Ovary (tissue), 9 donors: ENCODE results near the gene ECI1. TPM values are rescaled to one million over a fixed set of nuclear protein-coding genes. Genes with fewer than 3 reads are reported as not detected.
A peak's percentile ranks its signal among the peaks of the same experiment; 100 is the strongest.
"Not testable (repeated sequence)": the region's sequence is repeated elsewhere in the genome, so short reads cannot be mapped to it uniquely, and the experiment has no call there.

ENCODE experiments used
- DNase-seq, 5 donors: peaks; one replicate each; pipeline ENCODE4 v3.0.0-alpha.2; 2019 to 2020
- H3K27ac ChIP-seq, 2 donors: fragments of 200-600 bp; one replicate each; pipeline versions ENCODE4 v1.5.1 to v1.8.0; 2019 to 2022
- H3K27me3 ChIP-seq: fragments of 200-600 bp; one replicate; pipeline ENCODE4 v1.8.0; 2022
- H3K36me3 ChIP-seq: fragments of 200-600 bp; sonication (generic); one replicate; pipeline ENCODE4 v1.5.1; 2019
- H3K4me1 ChIP-seq: one replicate; pipeline ENCODE4 v1.8.1; 2013; ENCODE audit warnings: mild to moderate bottlenecking, moderate library complexity; ENCODE audit not compliant: insufficient read depth
- H3K4me3 ChIP-seq: fragments of 200-600 bp; sonication (generic); one replicate; pipeline ENCODE4 v1.5.1; 2017
- H3K9me3 ChIP-seq, 2 donors: fragments of 200-600 bp in 1 of 2; sonication (generic) in 1 of 2; one replicate each; pipeline versions ENCODE4 v1.5.1 to v1.8.1; 2013 to 2019; ENCODE audit warnings: mild to moderate bottlenecking in 1 of 2, moderate library complexity in 1 of 2
- CTCF ChIP-seq, 3 donors: fragments of 450-650 bp in 2 of 3; fragments of 200-600 bp in 1 of 3; IDR thresholded peaks; one replicate each; pipeline versions ENCODE4 v1.5.1 to v1.8.0; 2016 to 2022; ENCODE audit warnings: antibody characterized with exemption in 3 of 3, mild to moderate bottlenecking in 1 of 3
- EP300 ChIP-seq: sonication (generic); formaldehyde crosslinking; IDR thresholded peaks from one replicate; pipeline ENCODE4 v1.6.1; 2017; ENCODE audit warnings: antibody characterized with exemption
- POLR2A ChIP-seq: fragments of 450-650 bp; IDR thresholded peaks from one replicate; pipeline ENCODE4 v1.6.1; 2017; ENCODE audit warnings: antibody characterized with exemption, mild to moderate bottlenecking, moderate library complexity
- WGBS, 3 donors: extraction: QIAGEN DNeasy Blood & Tissue Kit in 1 of 3; methylation state at CpG; one replicate each; pipeline versions ENCODE4 v1.1.5 to v1.1.7; 2013 to 2017; 5-methylcytosine and 5-hydroxymethylcytosine counted together
- intact Hi-C, 4 donors: fragments of 100-400 bp; cut with DNase I; formaldehyde crosslinking; loops; one replicate each; pipeline versions ENCODE4 v1.11.0 to v1.15.1; 2022 to 2023
- polyA plus RNA-seq, 2 donors: library from polyadenylated mRNA; stranded (reverse); fragments of 200-250 nt in 1 of 2; fragments of 350-450 nt in 1 of 2; fragmentation: Illumina TruSeq in 1 of 2; extraction: RNeasy Lipid Tissue Mini Kit (QIAGEN cat#74804) in 1 of 2; gene quantifications; one replicate each; pipeline ENCODE4 v1.2.3, GENCODE V29; 2013 to 2014
- total RNA-seq, 7 donors: library from RNA; depleted of rRNA in 2 of 7; stranded (reverse); fragments of >200 nt in 2 of 7; fragmentation: NEBNext Ultra II Directional in 3 of 7; extraction: Animal tissue kit (Norgen Biotek cat#: 25700) in 3 of 7; gene quantifications; one replicate each; pipeline versions ENCODE4 v1.1.0 to v1.2.4, GENCODE V29; 2016 to 2023
- donor health status: DM: no; HTN: no; CAD: no; lungs with moderate emphysema.
- donor health status: DM: no; HTN: no; CAD: no.
- donor health status: Bipolar disorder and iron deficiency.
- donor health status: DM: yes; HTN: yes; CAD: no.
- donor health status: DM: no; HTN: no; CAD: no.
- donor health status: DM: yes; HTN: yes; CAD: no.

Gene ECI1
- total and polyA plus RNA-seq, 9 donors = 3.1 to 66.3 (median 48.1) TPM

- no peaks in the 10 kb centered on the region for H3K9me3 ChIP-seq
- TF ChIP-seq POLR2A = no peak
- TF ChIP-seq CTCF (IDR thresholded peaks at IDR 0.05) = no peak
- no peak for TF ChIP-seq EP300
- peak overlapping the region; percentile 93 for H3K4me3 ChIP-seq
- H3K4me1 ChIP-seq = peaks cover 8% of the 10 kb centered on the region
- no peaks in the 10 kb centered on the region for H3K36me3 ChIP-seq
- intact Hi-C loops = no loop called here
- peak in 2 of 5 donors; percentile 66 to 67 for DNase-seq
- WGBS, 3 donors = 5 to 7% (median 5%) methylated on average over 16 of the region's 16 CpGs
- peak overlapping the region; percentile 97 to 99 for H3K27ac ChIP-seq
- no peaks in the 10 kb centered on the region for H3K27me3 ChIP-seq
Measured at GRCh38 chr16:2205967-2206313, 45.4 kb downstream of the ECI1 start.

GRCh38 chr16:2205104-2205966 is 46.1 kb downstream of the ECI1 start, which contains the start of gene MLST8:
Gene MLST8, plus strand, starts transcription at chr16:2205454. Its CDS starts 632 bp downstream, at chr16:2206086.
- DNase-seq = peak; percentile 85 to 93 (median 91)
- Histone ChIP-seq H3K27ac (peak within 1 kb of the TSS; percentile 97 to 99), H3K4me3 (peak within 1 kb of the TSS; percentile 93), H3K36me3 (no peaks in the 10 kb centered on the region), H3K9me3 (no peaks in the 10 kb centered on the region), H3K27me3 (no peaks in the 10 kb centered on the region), H3K4me1 (peaks cover 8% of the 10 kb centered on the region)
- intact Hi-C loops = no loop called here
- WGBS, 3 donors = 0 to 1% (median 0%) methylated on average over 42 to 93 of the region's 93 CpGs
- peak; percentile 77 for TF ChIP-seq POLR2A
- peak in 1 of 3 donors; percentile 25 for TF ChIP-seq CTCF (IDR thresholded peaks at IDR 0.05)
- TF ChIP-seq EP300 = no peak

- intact Hi-C loops = no loop called here
- Histone ChIP-seq H3K27ac (peak overlapping the region in 1 of 2 donors; percentile 99), H3K9me3 (no peaks in the 10 kb centered on the region), H3K4me3 (peak overlapping the region; percentile 93), H3K36me3 (no peaks in the 10 kb centered on the region), H3K27me3 (no peaks in the 10 kb centered on the region), H3K4me1 (peaks cover 8% of the 10 kb centered on the region)
- no peak for DNase-seq
- 51 to 57% (median 53%) methylated on average over 13 of the region's 13 CpGs for WGBS, 3 donors
- TF ChIP-seq POLR2A (no peak), EP300 (no peak), CTCF (IDR thresholded peaks at IDR 0.05) (no peak)
Measured at GRCh38 chr16:2204416-2205103, 46.8 kb downstream of the ECI1 start.

- DNase-seq, H3K36me3 ChIP-seq, H3K27me3 ChIP-seq, H3K4me1 ChIP-seq, H3K4me3 ChIP-seq, intact Hi-C loops, H3K9me3 ChIP-seq, H3K27ac ChIP-seq: not testable (repeated sequence)
- 90 to 95% (median 95%) methylated on average over 8 of the region's 8 CpGs for WGBS, 3 donors
Measured at GRCh38 chr16:2203119-2203688, 48.2 kb downstream of the ECI1 start.
